ENCODE results near the gene ADAM22.

The ADAM22 gene

DNA sequence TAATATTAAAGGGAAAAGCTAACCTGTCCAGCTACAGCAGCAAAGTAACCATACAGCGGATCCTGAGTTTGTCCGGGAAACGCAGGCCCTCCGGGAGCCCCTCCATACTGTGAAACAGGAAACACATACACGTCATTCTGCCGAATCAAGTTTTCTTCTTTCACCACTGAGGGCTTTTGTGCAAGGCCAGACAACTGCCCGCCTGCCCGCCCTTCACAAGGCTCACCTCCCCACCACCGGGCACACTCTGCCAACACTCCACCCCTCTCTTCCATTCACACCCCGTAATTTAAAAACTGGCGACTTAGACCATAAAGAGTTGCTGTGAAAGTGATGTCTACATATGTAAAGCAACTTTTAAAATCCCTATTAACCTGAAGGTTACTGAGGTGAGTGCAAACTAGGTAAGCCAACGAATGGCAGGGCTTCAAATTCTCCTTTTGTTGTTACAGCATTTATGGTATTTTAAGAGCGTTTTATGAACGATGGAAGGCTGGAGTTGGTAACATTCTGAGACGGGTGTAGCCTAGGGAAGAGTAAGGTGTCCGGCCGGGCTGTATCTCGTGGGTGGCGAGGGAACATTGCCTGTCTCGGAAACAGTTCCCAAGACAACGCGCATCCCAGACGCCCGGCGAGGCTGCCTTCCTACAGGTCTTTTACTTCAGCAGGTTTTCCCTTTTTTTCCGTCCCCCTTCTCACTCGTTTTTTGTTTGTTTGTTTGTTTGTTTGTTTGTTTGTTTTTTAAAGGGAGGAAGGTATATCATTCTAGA is 285.0 kb downstream of the ADAM22 start:
- Histone ChIP-seq H3K36me3 (ENCODE audit: control insufficient read depth in 2 of 2, insufficient read depth in 1 of 2, low read length in 2 of 2) (peaks cover 17 to 30% of the 10 kb centered on the region in 2 experiments), H3K9me3 (ENCODE audit: control insufficient read depth, insufficient read depth, low read depth, low read length) (no peaks in the 10 kb centered on the region), H3K4me1 (ENCODE audit: control insufficient read depth, insufficient read depth, low read length) (0 out of 2 replicates have a peak, but pooled peaks cover 5% of the 10 kb centered on the region), H3K27ac (ENCODE audit: extremely low read depth, low read depth, low read length) (peak overlapping the region; percentile 36; the same call in 1 of the 2 replicates), H3K4me3 (ENCODE audit: low read depth, low read length) (peak overlapping the region; percentile 98)
- TF ChIP-seq ZBTB8A (tag by site-specific recombination; IDR thresholded peaks at IDR 0.05) (peak; percentile 96), ZSCAN4 (tag by site-specific recombination; IDR thresholded peaks at IDR 0.05) (peak; percentile 59; the same call in 1 of the 2 replicates), KLF8 (tag by site-specific recombination; IDR thresholded peaks at IDR 0.05) (0 out of 2 replicates have a peak, but pooled peaks have one; percentile 21), ZBTB21 (tag by site-specific recombination; IDR thresholded peaks at IDR 0.05) (peak; percentile 51; the same call in 1 of the 2 replicates), ZNF792 (tag by site-specific recombination; IDR thresholded peaks at IDR 0.05) (no peak), ZNF157 (tag by site-specific recombination; IDR thresholded peaks at IDR 0.05) (no peak), EGR2 (tag by site-specific recombination; IDR thresholded peaks at IDR 0.05; ENCODE audit: low read depth) (no peak), ZBTB11 (tag by site-specific recombination; conservative IDR thresholded peaks at IDR 0.05; ENCODE audit: low read depth) (peak; percentile 25), ZNF335 (tag by site-specific recombination; conservative IDR thresholded peaks at IDR 0.05) (peak; percentile 83), ATF2 (tag by site-specific recombination; IDR thresholded peaks at IDR 0.05; ENCODE audit: low read depth) (0 out of 2 replicates have a peak, but pooled peaks have one; percentile 21), ZNF629 (tag by site-specific recombination; IDR thresholded peaks at IDR 0.05) (peak; percentile 68), ZNF600 (tag by site-specific recombination; IDR thresholded peaks at IDR 0.05) (0 out of 2 replicates have a peak, but pooled peaks have one; percentile 9), ZBTB17 (tag by site-specific recombination; IDR thresholded peaks at IDR 0.05) (peak; percentile 73), ZNF785 (tag by site-specific recombination; IDR thresholded peaks at IDR 0.05) (no peak), SP3 (tag by site-specific recombination; IDR thresholded peaks at IDR 0.05) (no peak), ZNF114 (tag by site-specific recombination; IDR thresholded peaks at IDR 0.05) (no peak), SP2 (tag by site-specific recombination; IDR thresholded peaks at IDR 0.05) (peak; percentile 64), ZBTB20 (tag by site-specific recombination; IDR thresholded peaks at IDR 0.05) (peak; percentile 50), ZNF121 (tag by site-specific recombination; IDR thresholded peaks at IDR 0.05) (no peak), KLF16 (tag by site-specific recombination; IDR thresholded peaks at IDR 0.05) (no peak), ZNF341 (tag by site-specific recombination; IDR thresholded peaks at IDR 0.05; ENCODE audit: low read depth) (peak; percentile 53), ZNF777 (tag by site-specific recombination; IDR thresholded peaks at IDR 0.05; ENCODE audit: borderline replicate concordance) (no peak), OVOL3 (tag by site-specific recombination; IDR thresholded peaks at IDR 0.05) (no peak), ZNF544 (tag by site-specific recombination; IDR thresholded peaks at IDR 0.05) (no peak), ZNF660 (tag by site-specific recombination; IDR thresholded peaks at IDR 0.05) (0 out of 2 replicates have a peak, but pooled peaks have one; percentile 22)
- ChIA-PET POLR2A (no interaction called here), CTCF (interaction anchor here (1.0 to 1.2 kb wide), 2 partner anchors 12 to 24 kb away, joined by 3 read pairs; no protein-coding TSS in a partner anchor)

Data from HEK293 (cell line).